Transverse colon (tissue), 4 donors: ENCODE measurements around the gene CNPY4. TPM values are rescaled to one million over a fixed set of nuclear protein-coding genes. Genes with fewer than 3 reads are reported as not detected.

Experiments
- DNase-seq: peaks from one replicate; pipeline ENCODE4 v3.0.0-alpha.2; 2019
- H3K27ac ChIP-seq, 4 donors: fragments of 200-600 bp; sonication (generic); 2 replicates each; pipeline ENCODE4 v1.5.1; 2016 to 2018; ENCODE audit warnings: inconsistent platforms in 4 of 4
- H3K27me3 ChIP-seq: fragments of 200-600 bp; sonication (generic); 2 replicates; pipeline ENCODE4 v1.5.1; 2017; ENCODE audit warnings: inconsistent platforms
- H3K36me3 ChIP-seq, 4 donors: fragments of 200-600 bp; sonication (generic); 2 replicates each; pipeline ENCODE4 v1.5.1; 2017 to 2019; ENCODE audit warnings: inconsistent platforms in 4 of 4
- H3K4me1 ChIP-seq, 4 donors: fragments of 200-600 bp; sonication (generic); 2 replicates each; pipeline ENCODE4 v1.5.1; 2017 to 2020; ENCODE audit warnings: inconsistent platforms in 4 of 4
- H3K4me3 ChIP-seq, 4 donors: fragments of 200-600 bp; sonication (generic); 1 replicate in 1 of 4; 2 replicates in 3 of 4; pipeline versions ENCODE4 v1.5.1 to v1.6.1; 2017 to 2019; ENCODE audit warnings: inconsistent platforms in 4 of 4
- H3K9me3 ChIP-seq, 2 donors: fragments of 200-600 bp; sonication (generic); 2 replicates each; pipeline ENCODE4 v1.5.1; 2017 to 2019; ENCODE audit warnings: inconsistent platforms in 2 of 2
- CTCF ChIP-seq, 5 experiments: fragments of 200-600 bp in 3 of 5; fragments of 450-650 bp in 2 of 5; sonication (generic) in 3 of 5; IDR thresholded peaks; 1 replicate in 2 of 5; 2 replicates in 3 of 5; pipeline ENCODE4 v1.5.1; 2016 to 2017; ENCODE audit warnings: antibody characterized with exemption in 5 of 5, inconsistent platforms in 3 of 5, mild to moderate bottlenecking in 2 of 5, moderate library complexity in 1 of 5
- EP300 ChIP-seq: sonication (generic); formaldehyde crosslinking; IDR thresholded peaks from one replicate; pipeline ENCODE4 v1.6.1; 2017; ENCODE audit warnings: antibody characterized with exemption, low read depth
- POLR2A ChIP-seq: fragments of 450-650 bp; IDR thresholded peaks from one replicate; pipeline ENCODE4 v1.6.1; 2016; ENCODE audit warnings: antibody characterized with exemption, mild to moderate bottlenecking, moderate library complexity
- POLR2AphosphoS5 ChIP-seq, 3 donors: sonication (generic); formaldehyde crosslinking; IDR thresholded peaks; one replicate each; pipeline ENCODE4 v1.6.1; 2016; ENCODE audit warnings: antibody characterized with exemption in 3 of 3
- WGBS, 2 donors: methylation state at CpG; one replicate each; pipeline ENCODE4 v1.1.5; 2018; ENCODE audit warnings: low coverage in 1 of 2; 5-methylcytosine and 5-hydroxymethylcytosine counted together
- in situ Hi-C, 4 donors: fragments of 200-750 bp; cut with MboI; loops; one replicate each; pipeline versions ENCODE4 v1.15.0 to v1.15.1; 2017; ENCODE audit warnings: low sequenced_read_pairs in 3 of 4, low pct_ligation_motif_present in 1 of 4, low pct_unique_long_range_greater_than_20kb in 1 of 4
- intact Hi-C: fragments of 100-400 bp; cut with DNase I; formaldehyde crosslinking; loops from one replicate; pipeline ENCODE4 v1.15.1; 2023; ENCODE audit warnings: low total_unique reads
- total RNA-seq, 4 donors: library from RNA; depleted of rRNA; stranded (reverse); fragments of >200 nt; gene quantifications; one replicate each; pipeline ENCODE4 v1.1.0, GENCODE V29; 2016

The CNPY4 gene
- total RNA-seq, 4 donors from 2014 or later: 4.9 to 9.4 (median 7.0) TPM

- H3K36me3 ChIP-seq: peaks cover 0 to 29% (median 8%) of the 10 kb centered on the region in 4 donors
- in situ Hi-C loops: no loop called here
- TF ChIP-seq EP300 (no peak), POLR2A (no peak), POLR2AphosphoS5 (IDR thresholded peaks at IDR 0.05) (no peak), CTCF (IDR thresholded peaks at IDR 0.05) (no peak)
- peaks cover 4 to 5% (median 5%) of the 10 kb centered on the region in 4 donors for H3K4me1 ChIP-seq
- H3K27me3 ChIP-seq: no peaks in the 10 kb centered on the region
- no peak for DNase-seq
- WGBS, 2 donors: 82 to 91% methylated on average over 3 to 25 of the region's 25 CpGs
- intact Hi-C loops: no loop called here
- no peak overlapping the region for H3K27ac ChIP-seq
- H3K4me3 ChIP-seq: no peak overlapping the region
- no peaks in the 10 kb centered on the region for H3K9me3 ChIP-seq
Measured at GRCh38 chr7:100107125-100107737, 12.2 kb upstream of the CNPY4 start.

- Histone ChIP-seq H3K4me1 (no peaks in the 10 kb centered on the region), H3K36me3 (peaks cover 0 to 35% (median 11%) of the 10 kb centered on the region in 4 donors), H3K9me3 (no peaks in the 10 kb centered on the region), H3K27me3 (no peaks in the 10 kb centered on the region), H3K27ac (no peak overlapping the region), H3K4me3 (no peak overlapping the region)
- in situ Hi-C loops (no loop called here), intact Hi-C loops (no loop called here)
- 82% methylated on average over 11 of the region's 11 CpGs; no CpG with 5 or more reads in 1 of the 2 donors for WGBS, 2 donors
- TF ChIP-seq CTCF (IDR thresholded peaks at IDR 0.05): no peak
- no peak for TF ChIP-seq EP300
- TF ChIP-seq POLR2AphosphoS5 (IDR thresholded peaks at IDR 0.05): no peak
- no peak for TF ChIP-seq POLR2A
- no peak for DNase-seq
Measured at GRCh38 chr7:100107890-100108289, 11.5 kb upstream of the CNPY4 start.

- intact Hi-C loops (no loop called here), in situ Hi-C loops (no loop called here)
- 81 to 85% methylated on average over 5 to 12 of the region's 12 CpGs for WGBS, 2 donors
- Histone ChIP-seq H3K36me3 (peaks cover 0 to 30% (median 9%) of the 10 kb centered on the region in 4 donors), H3K4me1 (no peaks in the 10 kb centered on the region), H3K9me3 (no peaks in the 10 kb centered on the region), H3K27me3 (no peaks in the 10 kb centered on the region), H3K4me3 (no peak overlapping the region), H3K27ac (no peak overlapping the region)
- DNase-seq: no peak
- no peak for TF ChIP-seq CTCF (IDR thresholded peaks at IDR 0.05)
- TF ChIP-seq POLR2AphosphoS5 (IDR thresholded peaks at IDR 0.05): no peak
- TF ChIP-seq EP300: no peak
- TF ChIP-seq POLR2A: no peak
Measured at GRCh38 chr7:100109521-100110163, 9.8 kb upstream of the CNPY4 start.

- TF ChIP-seq POLR2AphosphoS5 (IDR thresholded peaks at IDR 0.05): no peak
- Histone ChIP-seq H3K27ac (no peak overlapping the region), H3K4me3 (no peak overlapping the region), H3K4me1 (no peaks in the 10 kb centered on the region), H3K36me3 (peaks cover 0 to 20% (median 9%) of the 10 kb centered on the region in 4 donors), H3K27me3 (no peaks in the 10 kb centered on the region), H3K9me3 (no peaks in the 10 kb centered on the region)
- DNase-seq: no peak
- intact Hi-C loops (no loop called here), in situ Hi-C loops (no loop called here)
- WGBS, 2 donors: 95% methylated on average over 7 of the region's 7 CpGs; no CpG with 5 or more reads in 1 of the 2 donors
Measured at GRCh38 chr7:100111156-100111555, 8.3 kb upstream of the CNPY4 start.
